K562 (cell line): ENCODE data around the gene RNF135. TPM values are rescaled to one million over a fixed set of nuclear protein-coding genes. Genes with fewer than 3 reads are reported as not detected.

Experiments used
- ATAC-seq: fragments of 200-7000 bp; cut with Tn5 transposase; 3 replicates; pipeline ENCODE4 v1.9.1; 2020; ENCODE audit warnings: moderate library complexity
- BruUV-seq: library from RNA; stranded (reverse); fragments of 400-500 nt; replicated peaks from 2 replicates; lab custom pipeline; 2021; lab: Mats Ljungman, UMichigan
- CTCF ChIA-PET: fragments of 300-600 bp; formaldehyde crosslinking; extraction: SDS; loops from one replicate; lab custom pipeline; 2021; ENCODE audit warnings: low intra/inter-chr PET ratio; lab: Yijun Ruan, JAX
- POLR2A ChIA-PET: fragments of 300-600, 350-650 bp; sonication (Branson Sonifier 250); formaldehyde crosslinking; extraction: SDS; loops from one replicate; lab custom pipeline; 2021; ENCODE audit warnings: antibody characterized with exemption, inconsistent platforms; lab: Yijun Ruan, JAX
- DNase-seq, 4 experiments: peaks; one replicate each; pipeline versions ENCODE4 v3.0.0 to v3.0.0-alpha.2; 2011 to 2018; ENCODE audit warnings: low spot score in 3 of 4, mixed read lengths in 3 of 4; ENCODE audit errors: extremely low read depth in 1 of 4
- FAIRE-seq: peaks from 2 replicates; lab custom pipeline; 2011; peaks lifted over from hg19 to GRCh38; lab: Jason Lieb, UNC
- H2AFZ ChIP-seq: 2 replicates; pipeline ENCODE4 v1.6.0; 2011; ENCODE audit warnings: low read depth, low read length, control low read depth, inconsistent platforms
- H3K27ac ChIP-seq: fragments of 200-600 bp; 3 replicates; pipeline ENCODE4 v1.8.0; 2011; ENCODE audit warnings: low read depth, mild to moderate bottlenecking, control low read depth, inconsistent platforms, low read length, moderate library complexity, mixed read lengths; ENCODE audit errors: extremely low read depth
- H3K27me3 ChIP-seq, 2 experiments: fragments of 300-600 bp in 1 of 2; 2 replicates in 1 of 2; 3 replicates in 1 of 2; pipeline versions ENCODE4 v1.6.0 to v1.8.0; 2011; ENCODE audit warnings: inconsistent platforms in 2 of 2, low read length in 2 of 2, mild to moderate bottlenecking in 1 of 2, mixed read lengths in 1 of 2, moderate library complexity in 1 of 2; ENCODE audit not compliant: control insufficient read depth in 2 of 2, insufficient read depth in 2 of 2
- H3K36me3 ChIP-seq: fragments of 300-600 bp; 3 replicates; pipeline ENCODE4 v1.8.0; 2011; ENCODE audit warnings: mild to moderate bottlenecking, low read length, inconsistent platforms; ENCODE audit not compliant: control insufficient read depth, insufficient read depth
- H3K4me1 ChIP-seq, 2 experiments: fragments of 200-600 bp in 1 of 2; replicated peaks in 1 of 2; 2 replicates in 1 of 2; 3 replicates in 1 of 2; pipeline versions ENCODE4 v1.5.1 to v1.8.0; 2011; ENCODE audit warnings: inconsistent platforms in 2 of 2, low read length in 2 of 2, mild to moderate bottlenecking in 1 of 2, mixed read lengths in 1 of 2, moderate library complexity in 1 of 2; ENCODE audit not compliant: control insufficient read depth in 2 of 2, insufficient read depth in 2 of 2
- H3K4me2 ChIP-seq: 2 replicates; pipeline ENCODE4 v1.6.1; 2011; ENCODE audit warnings: low read length, control low read depth, inconsistent platforms, mixed read lengths; ENCODE audit not compliant: insufficient read depth
- H3K4me3 ChIP-seq: fragments of 200-600 bp; sonication (generic), shearing (Covaris generic); 2 replicates; pipeline ENCODE4 v1.5.1; 2016; ENCODE audit warnings: control low read depth, inconsistent platforms
- H3K79me2 ChIP-seq: fragments of 200-600 bp; 3 replicates; pipeline ENCODE4 v1.8.0; 2011; ENCODE audit warnings: low read length, inconsistent platforms; ENCODE audit not compliant: control insufficient read depth, insufficient read depth
- H3K9ac ChIP-seq, 2 experiments: 2 replicates each; pipeline versions ENCODE4 v1.6.0 to v1.6.1; 2011; ENCODE audit warnings: low read depth in 2 of 2, low read length in 2 of 2, control low read depth in 1 of 2, inconsistent platforms in 1 of 2, mild to moderate bottlenecking in 1 of 2, mixed read lengths in 1 of 2; ENCODE audit not compliant: insufficient read depth in 1 of 2
- H3K9me1 ChIP-seq: one replicate; pipeline ENCODE4 v1.6.0; 2011; ENCODE audit warnings: inconsistent platforms, mild to moderate bottlenecking, low read length, moderate library complexity; ENCODE audit not compliant: control insufficient read depth, insufficient read depth
- H3K9me3 ChIP-seq: replicated peaks from 2 replicates; pipeline ENCODE4 v1.5.1; 2011; ENCODE audit warnings: low read depth, low read length, inconsistent platforms; ENCODE audit not compliant: control insufficient read depth, insufficient read depth
- H4K20me1 ChIP-seq: replicated peaks from 2 replicates; pipeline ENCODE4 v1.6.1; 2011; ENCODE audit warnings: low read length, inconsistent platforms, mixed read lengths; ENCODE audit not compliant: control insufficient read depth, insufficient read depth
- E2F6 ChIP-seq, 2 experiments: IDR thresholded peaks; 2 replicates each; pipeline ENCODE4 v1.6.1; 2011; ENCODE audit warnings: borderline replicate concordance in 1 of 2, control low read depth in 1 of 2, low read depth in 1 of 2, low read length in 1 of 2, mild to moderate bottlenecking in 1 of 2, mixed read lengths in 1 of 2, moderate library complexity in 1 of 2; ENCODE audit not compliant: insufficient read depth in 1 of 2, insufficient read length in 1 of 2, poor library complexity in 1 of 2, severe bottlenecking in 1 of 2; ENCODE audit errors: extremely low read depth in 1 of 2
- MXD1 ChIP-seq: fragments of 250-450 bp; sonication (Bioruptor Pico); IDR thresholded peaks from 2 replicates; pipeline ENCODE4 v1.8.0; 2021; ENCODE audit warnings: borderline replicate concordance, mild to moderate bottlenecking, moderate library complexity; ENCODE audit not compliant: poor library complexity, severe bottlenecking
- NCOA4 ChIP-seq: fragments of 450-650 bp; IDR thresholded peaks from 2 replicates; pipeline ENCODE4 v1.6.1; 2018; ENCODE audit warnings: mild to moderate bottlenecking; ENCODE audit not compliant: partially characterized antibody
- ZNF77 ChIP-seq: fragments of 250-450 bp; sonication (Bioruptor Pico); IDR thresholded peaks from 2 replicates; pipeline ENCODE4 v1.5.0; 2020
- WGBS: fragments of 100-300 bp; shearing (Covaris generic); methylation state at CpG from one replicate; pipeline ENCODE4 v1.1.6; 2016; ENCODE audit warnings: low coverage, mixed read lengths; ENCODE audit not compliant: insufficient coverage; ENCODE audit errors: missing lambda C conversion rate; 5-methylcytosine and 5-hydroxymethylcytosine counted together
- in situ Hi-C: fragments of 300-500 bp; cut with MboI; formaldehyde crosslinking; loops from 4 replicates; pipeline ENCODE4 v1.15.0; 2018; ENCODE audit warnings: inconsistent platforms, mixed read lengths
- intact Hi-C: fragments of 100-400 bp; cut with micrococcal nuclease; formaldehyde crosslinking; loops from 2 replicates; pipeline ENCODE4 v1.14.2; 2022
- polyA plus RNA-seq, 8 experiments: library from polyadenylated mRNA; depleted of rRNA in 4 of 8; stranded (reverse) in 5 of 8; unstranded in 3 of 8; fragments of >200 nt; fragmentation: Nextera tagmentation in 2 of 8; fragmentation: Illumina TruSeq in 1 of 8; extraction: Ambion mirVana in 2 of 8; extraction: Trizol in 1 of 8; gene quantifications; 2 replicates each; pipeline versions ENCODE4 v1.2.1 to v1.2.3, GENCODE V29; 2011 to 2014; ENCODE audit warnings: inconsistent platforms in 1 of 8, missing spikeins in 1 of 8
- total RNA-seq, 7 experiments: library from RNA; depleted of rRNA in 6 of 7; stranded (reverse); fragments of >200 nt in 6 of 7; fragmentation: Illumina TruSeq in 2 of 7; extraction: Trizol in 2 of 7; gene quantifications; 2 replicates each; pipeline versions ENCODE4 v1.2.1 to v1.2.3, GENCODE V29; 2011 to 2021; ENCODE audit warnings: low replicate concordance in 1 of 7

RNF135 gene
- total and polyA plus RNA-seq, 9 of the 15 experiments (the other 6 are each of a cell fraction or from before 2014, with no cell fraction given): 0.08 TPM; not detected in 8

GRCh38 chr17:30922235-30923030 lies 48.4 kb upstream of the RNF135 start:
- peak in 1 of 2 experiments; percentile 53 for TF ChIP-seq E2F6 (IDR thresholded peaks at IDR 0.05; ENCODE audit: borderline replicate concordance in 1 of 2, extremely low read depth in 1 of 2, insufficient read depth in 1 of 2, insufficient read length in 1 of 2, low read depth in 1 of 2, low read length in 1 of 2, poor library complexity in 1 of 2, severe bottlenecking in 1 of 2)
- no peak for TF ChIP-seq ZNF77 (CRISPR knock-in tag)
- TF ChIP-seq NCOA4: no peak
- TF ChIP-seq MXD1 (CRISPR knock-in tag): no peak
- no peak overlapping the region for H3K4me2 ChIP-seq
- DNase-seq (no peak), FAIRE-seq (no peak), ATAC-seq (no peak)
- ChIA-PET CTCF (interaction anchor here (0.5 kb wide), 1 partner anchor 23 kb away, joined by 3 read pairs; no protein-coding TSS in a partner anchor), POLR2A (no interaction called here)
- H3K4me3 ChIP-seq: no peak overlapping the region
- H3K9me1 ChIP-seq: no peaks in the 10 kb centered on the region
- no peak overlapping the region for H2AFZ ChIP-seq
- no peaks in the 10 kb centered on the region; the same call in 1 of the 2 replicates for H4K20me1 ChIP-seq
- no peak overlapping the region for H3K27ac ChIP-seq
- no peak overlapping the region for H3K9ac ChIP-seq
- no peaks in the 10 kb centered on the region for H3K9me3 ChIP-seq
- intact Hi-C loops: no loop called here
- BruUV-seq: no TSS peak
- in situ Hi-C loops: no loop called here
- peaks cover 0 to 13% of the 10 kb centered on the region in 2 experiments; a peak in 2 of 5 replicates for H3K4me1 ChIP-seq
- H3K79me2 ChIP-seq: no peaks in the 10 kb centered on the region
- no peaks in the 10 kb centered on the region for H3K36me3 ChIP-seq
- H3K27me3 ChIP-seq: peaks cover 20 to 51% of the 10 kb centered on the region in 2 experiments; a peak in 4 of 5 replicates
- 46% methylated on average over 33 of the region's 66 CpGs for WGBS
